OCI-LY1 (cell line): ENCODE results near the gene ELMO1.

ENCODE experiments used
- H2AFZ ChIP-seq: fragments of 200-600 bp; sonication (generic), shearing (Covaris generic); 2 replicates; pipeline ENCODE4 v1.6.0; 2014; ENCODE audit warnings: antibody characterized with exemption, mild to moderate bottlenecking, low read length
- H3F3A ChIP-seq: fragments of 200-600 bp; sonication (generic), shearing (Covaris generic); 2 replicates; pipeline ENCODE4 v1.6.0; 2014; ENCODE audit warnings: mild to moderate bottlenecking, antibody characterized with exemption, low read length, moderate library complexity; ENCODE audit not compliant: insufficient read depth
- H3K27ac ChIP-seq: fragments of 200-600 bp; sonication (generic); 2 replicates; pipeline ENCODE4 v1.5.1; 2014; ENCODE audit warnings: low read length, mixed run types, mild to moderate bottlenecking, low read depth; ENCODE audit not compliant: poor library complexity, severe bottlenecking
- H3K27me3 ChIP-seq: fragments of 200-600 bp; sonication (generic); 2 replicates; pipeline ENCODE4 v1.6.0; 2014; ENCODE audit warnings: antibody characterized with exemption, mild to moderate bottlenecking, low read length, moderate library complexity; ENCODE audit not compliant: insufficient read depth
- H3K36me3 ChIP-seq: fragments of 200-600 bp; sonication (generic); 2 replicates; pipeline ENCODE4 v1.6.1; 2014; ENCODE audit warnings: mild to moderate bottlenecking, antibody characterized with exemption, low read length, moderate library complexity, mixed read lengths; ENCODE audit not compliant: insufficient read depth
- H3K4me1 ChIP-seq: fragments of 200-600 bp; sonication (generic); 2 replicates; pipeline ENCODE4 v1.5.1; 2014; ENCODE audit warnings: mild to moderate bottlenecking, low read length, moderate library complexity; ENCODE audit not compliant: insufficient read depth, severe bottlenecking
- H3K4me2 ChIP-seq: fragments of 200-600 bp; sonication (generic), shearing (Covaris generic); 2 replicates; pipeline ENCODE4 v1.6.1; 2014; ENCODE audit warnings: low read length
- H3K4me3 ChIP-seq: fragments of 200-600 bp; sonication (generic); 2 replicates; pipeline ENCODE4 v1.5.1; 2014; ENCODE audit warnings: low read length, low read depth, mild to moderate bottlenecking, mixed read lengths; ENCODE audit not compliant: poor library complexity, severe bottlenecking
- H3K79me2 ChIP-seq: fragments of 200-600 bp; shearing (Covaris generic); 2 replicates; pipeline ENCODE4 v1.6.1; 2016; ENCODE audit warnings: mixed run types, low read length, mixed read lengths; ENCODE audit not compliant: insufficient read depth
- H3K9ac ChIP-seq: fragments of 200-600 bp; sonication (generic), shearing (Covaris generic); 2 replicates; pipeline ENCODE4 v1.6.1; 2014; ENCODE audit warnings: mild to moderate bottlenecking, low read length, mixed read lengths
- H3K9me2 ChIP-seq: fragments of 200-600 bp; sonication (generic), shearing (Covaris generic); 2 replicates; pipeline ENCODE4 v1.6.1; 2014; ENCODE audit warnings: low read depth, mild to moderate bottlenecking, low read length, mixed read lengths
- H3K9me3 ChIP-seq: fragments of 200-600 bp; shearing (Covaris generic); 2 replicates; pipeline ENCODE4 v1.6.1; 2014; ENCODE audit warnings: low read length, mixed read lengths
- H4K20me1 ChIP-seq: fragments of 200-600 bp; sonication (generic), shearing (Covaris generic); 2 replicates; pipeline ENCODE4 v1.6.0; 2016; ENCODE audit warnings: mild to moderate bottlenecking, low read length; ENCODE audit not compliant: insufficient read depth
- CTCF ChIP-seq: fragments of 200-600 bp; sonication (generic), shearing (Covaris generic); IDR thresholded peaks from 2 replicates; pipeline ENCODE4 v1.5.1; 2017; ENCODE audit warnings: mild to moderate bottlenecking, antibody characterized with exemption, low read length, moderate library complexity, mixed read lengths
- EZH2 ChIP-seq: fragments of 200-600 bp; sonication (generic), shearing (Covaris generic); IDR thresholded peaks from 2 replicates; pipeline ENCODE4 v1.8.0; 2017; ENCODE audit warnings: borderline replicate concordance, mixed run types, mild to moderate bottlenecking, antibody characterized with exemption, low read length, moderate library complexity, mixed read lengths

Gene ELMO1

GRCh38 chr7:37093257-37093656 is 355.4 kb downstream of the ELMO1 start:
- no peaks in the 10 kb centered on the region for H3K9me2 ChIP-seq
- H3K36me3 ChIP-seq = peaks cover 81% of the 10 kb centered on the region
- no peaks in the 10 kb centered on the region for H3K9me3 ChIP-seq
- no peaks in the 10 kb centered on the region for H3K27me3 ChIP-seq
- no peak overlapping the region for H2AFZ ChIP-seq
- H3K4me3 ChIP-seq = no peak overlapping the region
- no peaks in the 10 kb centered on the region for H4K20me1 ChIP-seq
- TF ChIP-seq EZH2 (no peak), CTCF (no peak)
- no peaks in the 10 kb centered on the region for H3K4me1 ChIP-seq
- no peak overlapping the region for H3K9ac ChIP-seq
- no peak overlapping the region for H3K27ac ChIP-seq
- H3K79me2 ChIP-seq = no peaks in the 10 kb centered on the region
- H3F3A ChIP-seq = no peaks in the 10 kb centered on the region
- no peak overlapping the region for H3K4me2 ChIP-seq

GRCh38 chr7:37092548-37092947 is 356.1 kb downstream of the ELMO1 start:
- no peaks in the 10 kb centered on the region; the same call in 1 of the 2 replicates for H3F3A ChIP-seq

GRCh38 chr7:37089972-37090371 is 358.7 kb downstream of the ELMO1 start:
- no peak overlapping the region for H3K9ac ChIP-seq
- no peaks in the 10 kb centered on the region for H3K4me1 ChIP-seq
- no peaks in the 10 kb centered on the region for H3K79me2 ChIP-seq
- no peaks in the 10 kb centered on the region; the same call in 1 of the 2 replicates for H3F3A ChIP-seq
- no peak overlapping the region for H3K4me3 ChIP-seq
- no peak for TF ChIP-seq CTCF
- no peak for TF ChIP-seq EZH2
- H3K9me3 ChIP-seq = no peaks in the 10 kb centered on the region
- H3K27me3 ChIP-seq = no peaks in the 10 kb centered on the region
- no peak overlapping the region for H3K27ac ChIP-seq
- H2AFZ ChIP-seq = no peak overlapping the region
- H3K4me2 ChIP-seq = no peak overlapping the region
- H4K20me1 ChIP-seq = no peaks in the 10 kb centered on the region
- H3K9me2 ChIP-seq = no peaks in the 10 kb centered on the region
- H3K36me3 ChIP-seq = peaks cover 77% of the 10 kb centered on the region

More at GRCh38 chr7:37092548-37092947, 356.1 kb downstream of the ELMO1 start:
- Histone ChIP-seq H3K9me2 (no peaks in the 10 kb centered on the region), H3K36me3 (peaks cover 87% of the 10 kb centered on the region), H3K27me3 (no peaks in the 10 kb centered on the region), H3K9ac (no peak overlapping the region), H4K20me1 (no peaks in the 10 kb centered on the region), H3K4me1 (no peaks in the 10 kb centered on the region), H3K79me2 (no peaks in the 10 kb centered on the region), H3K4me3 (no peak overlapping the region), H3K27ac (no peak overlapping the region), H2AFZ (no peak overlapping the region), H3K9me3 (no peaks in the 10 kb centered on the region), H3K4me2 (no peak overlapping the region)
- TF ChIP-seq CTCF (no peak), EZH2 (no peak)
